Limb (tissue), 2 donors: ENCODE measurements around the gene SYT2.
"Not testable (repeated sequence)": the region's sequence is repeated elsewhere in the genome, so short reads cannot be mapped to it uniquely, and the experiment has no call there.

ENCODE experiments used
- DNase-seq, 2 donors: peaks; one replicate each; pipeline ENCODE4 v3.0.0-alpha.2; 2016; ENCODE audit errors: extremely low spot score in 2 of 2

The SYT2 gene

DNA sequence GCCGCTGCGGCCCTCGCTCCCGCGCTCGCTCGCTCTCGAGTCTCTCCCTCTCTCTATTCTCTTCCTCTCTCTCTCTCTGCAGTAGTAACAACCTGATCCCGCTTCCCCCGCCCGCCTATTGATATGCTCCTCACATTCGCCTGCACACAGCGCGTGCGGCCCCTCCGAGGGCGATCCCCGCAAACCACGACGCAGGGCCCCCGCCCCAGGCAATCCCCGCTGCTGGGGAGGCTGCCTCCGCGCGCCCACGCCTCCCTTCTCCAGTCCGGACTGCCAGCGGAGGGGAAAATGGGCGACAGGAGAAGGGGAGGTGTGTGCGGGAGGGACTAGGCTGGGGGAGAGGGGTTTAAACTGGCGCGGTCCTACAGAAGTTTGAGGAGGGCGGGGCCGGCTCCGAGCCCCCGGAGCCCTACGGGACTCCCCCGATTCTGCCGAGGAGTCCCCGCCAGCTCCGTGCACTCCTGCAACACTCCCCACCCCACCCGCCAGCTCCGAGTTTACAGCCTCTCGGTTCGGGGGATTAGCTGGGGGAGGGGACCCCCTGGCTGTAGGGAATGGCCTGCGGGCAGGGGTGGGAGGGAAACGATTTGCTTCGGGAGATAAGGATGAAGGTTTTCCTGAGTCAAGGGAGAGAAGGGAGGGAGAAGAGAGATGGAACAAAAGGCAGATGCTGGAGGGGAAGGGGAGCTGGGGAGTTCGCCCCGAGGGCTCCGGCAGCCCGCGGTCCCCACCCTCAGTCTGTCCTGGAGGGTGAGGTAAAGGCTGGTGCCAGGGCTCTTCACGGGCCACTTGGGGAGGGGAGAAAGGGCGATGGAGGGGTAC lies 66.6 kb downstream of the SYT2 start:
- DNase-seq: peak in 1 of 2 donors; percentile 71

DNA sequence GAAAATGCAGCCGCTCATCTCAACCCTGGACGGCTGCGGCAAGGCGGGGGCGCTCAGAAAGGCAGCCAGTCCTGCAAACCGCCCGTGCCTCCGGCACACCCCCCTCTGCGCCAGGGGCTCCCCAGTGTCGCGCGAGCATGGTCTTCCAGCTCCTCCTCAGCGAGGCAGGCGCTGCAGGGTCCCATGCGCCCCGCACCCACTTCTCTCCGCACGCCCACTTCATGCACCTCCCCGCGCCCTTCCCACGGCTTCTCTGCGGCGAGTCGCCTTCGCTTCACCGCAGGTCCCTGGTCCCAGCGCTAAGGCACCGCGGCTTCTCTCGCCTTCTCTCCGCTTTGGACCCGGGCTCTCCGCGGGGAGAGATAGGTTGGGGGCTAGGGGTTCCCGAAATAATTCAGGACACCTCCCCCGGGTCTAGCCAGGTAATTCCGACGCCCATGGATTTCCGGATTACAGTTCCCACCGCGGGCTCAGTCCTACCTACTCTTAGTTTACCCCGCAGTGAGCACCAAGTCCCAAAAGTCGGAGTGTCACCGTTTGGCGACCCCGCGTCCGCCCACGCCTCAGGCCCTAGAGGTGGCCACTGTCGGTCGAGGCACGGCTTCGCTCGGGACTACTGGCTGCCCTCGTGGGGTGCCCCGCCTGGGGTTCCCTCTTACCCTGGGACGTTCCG lies 67.5 kb downstream of the SYT2 start:
- peak in 1 of 2 donors; percentile 47 for DNase-seq

DNA sequence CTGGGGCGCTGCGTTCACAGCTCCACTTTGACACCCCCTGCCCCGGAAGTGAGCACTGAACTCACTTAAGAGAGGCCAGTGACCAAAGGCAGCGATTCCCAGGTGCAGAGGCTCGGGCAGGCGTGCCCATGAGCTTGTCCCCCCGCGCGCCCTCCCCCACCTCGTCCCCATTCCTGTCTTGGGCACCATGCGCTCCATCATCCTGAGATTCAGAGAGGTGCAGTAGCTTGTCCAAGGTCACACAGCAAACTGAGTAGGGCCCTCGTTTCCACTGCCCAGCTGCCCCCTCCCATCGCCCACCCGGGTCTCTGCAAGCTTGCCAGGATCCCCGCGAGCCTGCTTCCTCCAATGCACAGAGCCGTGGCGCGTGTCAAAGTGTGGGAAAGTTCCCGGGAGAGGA lies 68.0 kb downstream of the SYT2 start:
- DNase-seq: no peak

DNA sequence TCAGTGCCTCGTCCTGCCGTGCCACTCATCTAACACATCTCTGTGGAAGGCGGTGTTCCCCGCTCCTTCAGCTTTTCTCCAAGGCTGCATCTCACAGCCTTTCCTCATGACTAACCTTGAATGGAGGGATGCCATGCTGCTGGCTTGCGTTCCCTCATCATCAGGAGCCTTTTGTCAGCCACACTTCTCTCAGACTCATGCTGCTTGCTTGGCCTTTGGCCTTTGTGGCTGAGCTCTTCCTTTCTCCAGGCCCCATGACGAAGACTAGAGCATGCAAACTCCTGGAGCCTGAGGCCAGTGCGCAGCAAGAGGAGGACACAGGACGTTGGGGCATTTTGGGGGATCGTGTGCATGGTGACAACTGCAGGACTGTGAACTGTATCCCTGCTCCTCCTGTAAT lies 70.8 kb downstream of the SYT2 start:
- no peak for DNase-seq

DNA sequence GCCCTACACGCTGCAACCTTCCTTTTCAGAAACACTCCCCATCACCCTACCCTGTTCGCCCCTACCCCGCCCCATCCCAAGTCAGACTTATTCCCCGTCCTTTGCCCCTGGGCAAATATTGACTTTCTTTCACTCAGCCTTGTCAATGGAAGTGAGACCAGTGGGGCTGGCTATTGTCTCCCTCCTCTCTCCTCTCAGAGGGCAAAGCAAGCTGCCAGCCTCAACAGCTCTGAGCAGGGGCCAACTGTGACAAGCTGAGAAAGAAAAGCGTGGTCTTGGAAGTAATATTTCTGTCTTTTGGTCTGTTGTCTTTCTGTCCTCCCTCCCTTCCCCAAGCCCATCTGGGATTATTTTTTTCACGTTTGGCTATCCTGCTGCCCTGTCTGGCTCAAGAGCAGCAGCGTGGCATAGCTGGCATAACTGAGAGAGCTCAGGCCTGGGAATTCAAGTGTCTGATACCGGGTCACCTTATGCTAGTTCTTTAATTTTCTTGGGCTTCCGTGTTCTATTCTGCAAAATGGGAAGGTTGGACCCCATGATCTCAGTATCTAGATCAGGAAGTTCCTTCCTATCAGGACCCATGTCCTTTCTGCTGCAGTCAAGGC lies 71.5 kb downstream of the SYT2 start:
- DNase-seq: not testable (repeated sequence)

DNA sequence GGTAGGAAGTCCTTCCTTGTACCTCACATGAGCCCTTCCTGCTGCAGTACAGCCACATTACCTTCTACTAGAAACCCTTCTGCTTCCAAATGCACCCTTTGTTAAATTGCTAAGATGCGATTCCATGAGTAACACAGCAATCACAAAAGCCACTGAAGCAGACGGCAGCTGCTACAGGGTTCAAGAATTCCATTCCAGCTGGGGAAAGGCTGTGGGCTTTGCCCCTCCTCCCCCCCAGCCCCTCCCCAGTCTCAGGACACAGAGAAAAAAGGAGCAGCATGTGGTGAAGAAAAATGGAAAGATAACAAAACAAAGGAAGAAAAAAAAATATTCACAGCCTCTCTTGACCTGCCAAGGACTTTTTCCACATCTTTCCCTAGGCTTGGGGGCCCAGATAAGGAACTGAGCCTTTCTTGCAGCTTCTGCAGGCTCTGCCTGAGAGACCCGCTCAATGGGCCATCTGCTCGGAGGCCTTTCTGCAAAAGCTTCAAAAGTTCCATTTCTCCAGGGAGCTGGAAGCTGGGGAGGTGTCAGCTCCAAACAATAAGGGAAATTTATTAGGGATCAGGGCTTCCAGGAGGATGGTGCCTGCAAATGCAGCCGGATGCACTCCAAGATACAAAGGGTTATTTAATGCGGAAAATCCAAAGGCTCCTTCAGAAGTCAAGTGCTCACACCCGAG lies 72.1 kb downstream of the SYT2 start:
- no peak for DNase-seq

DNA sequence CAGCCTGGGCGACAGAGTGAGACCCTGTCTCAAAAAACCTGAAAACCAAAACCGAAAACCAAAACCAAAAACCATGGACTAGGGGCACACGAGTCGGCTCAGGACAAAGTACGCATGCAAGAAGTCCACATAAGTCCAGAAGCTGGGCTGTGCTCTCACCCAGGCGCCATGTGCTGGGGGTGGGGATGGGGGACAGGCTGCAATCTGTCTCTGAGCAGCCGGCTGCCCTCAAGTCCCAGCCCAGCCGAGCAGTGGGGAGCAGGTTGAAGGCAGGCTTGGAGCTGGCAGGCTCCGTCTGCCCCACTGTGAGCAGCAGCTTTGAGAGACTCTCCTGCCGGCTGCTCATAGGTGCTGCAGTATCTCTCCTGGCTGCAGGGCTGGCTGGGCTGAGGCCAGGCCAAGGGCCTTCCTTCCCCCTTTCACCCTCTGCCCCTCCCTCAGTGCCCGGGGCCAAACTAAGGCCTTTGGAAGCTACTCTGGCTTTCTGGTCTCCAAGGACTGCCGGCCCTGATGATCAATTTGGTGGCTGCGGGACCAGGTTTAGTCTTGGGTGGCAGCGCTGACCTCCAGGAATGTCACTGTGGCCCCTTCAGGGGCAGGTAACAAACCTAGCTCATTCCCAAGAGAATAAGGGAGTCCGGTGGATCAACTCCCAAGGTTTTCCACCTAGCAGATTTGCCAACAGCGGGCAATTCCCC lies 72.8 kb downstream of the SYT2 start:
- not testable (repeated sequence) for DNase-seq

DNA sequence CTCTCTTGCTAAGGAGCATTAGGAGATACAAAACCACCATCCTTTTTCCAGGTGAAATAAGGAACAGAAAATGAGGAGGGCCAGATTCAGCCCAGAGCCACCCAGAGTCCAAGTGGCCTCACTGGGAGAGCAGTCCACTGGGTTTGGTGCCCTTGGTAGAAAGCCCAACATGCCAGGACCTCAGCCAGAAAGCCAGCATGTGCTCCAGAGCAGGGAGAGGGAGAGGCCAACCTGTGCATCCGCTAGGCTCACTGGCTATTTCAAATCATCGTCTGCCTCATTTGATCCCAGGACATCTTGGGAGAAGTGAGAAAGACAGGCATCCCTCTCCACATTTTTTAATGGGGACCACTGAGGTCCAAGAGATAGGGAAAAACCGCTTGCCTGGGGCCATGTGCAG lies 74.1 kb downstream of the SYT2 start:
- not testable (repeated sequence) for DNase-seq

DNA sequence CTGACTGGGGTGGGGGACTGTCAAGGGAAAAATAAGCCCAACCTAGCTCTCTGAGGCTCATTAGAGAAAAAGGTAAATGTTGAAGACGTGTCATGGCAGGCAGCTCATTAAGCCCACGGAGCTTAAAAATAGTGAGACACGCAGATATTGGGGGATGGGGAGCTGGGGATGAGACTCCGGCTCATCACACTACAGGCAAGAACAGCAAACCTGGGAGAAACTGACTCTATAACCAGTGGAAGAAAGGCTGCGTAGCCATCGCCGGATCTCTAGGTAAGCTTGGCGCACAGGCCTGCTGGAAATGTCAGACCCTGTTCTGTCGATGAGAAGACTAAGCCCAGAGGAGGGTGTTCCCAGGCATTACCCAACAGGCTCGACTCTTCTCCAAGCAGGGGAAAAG lies 78.0 kb downstream of the SYT2 start:
- no peak for DNase-seq

DNA sequence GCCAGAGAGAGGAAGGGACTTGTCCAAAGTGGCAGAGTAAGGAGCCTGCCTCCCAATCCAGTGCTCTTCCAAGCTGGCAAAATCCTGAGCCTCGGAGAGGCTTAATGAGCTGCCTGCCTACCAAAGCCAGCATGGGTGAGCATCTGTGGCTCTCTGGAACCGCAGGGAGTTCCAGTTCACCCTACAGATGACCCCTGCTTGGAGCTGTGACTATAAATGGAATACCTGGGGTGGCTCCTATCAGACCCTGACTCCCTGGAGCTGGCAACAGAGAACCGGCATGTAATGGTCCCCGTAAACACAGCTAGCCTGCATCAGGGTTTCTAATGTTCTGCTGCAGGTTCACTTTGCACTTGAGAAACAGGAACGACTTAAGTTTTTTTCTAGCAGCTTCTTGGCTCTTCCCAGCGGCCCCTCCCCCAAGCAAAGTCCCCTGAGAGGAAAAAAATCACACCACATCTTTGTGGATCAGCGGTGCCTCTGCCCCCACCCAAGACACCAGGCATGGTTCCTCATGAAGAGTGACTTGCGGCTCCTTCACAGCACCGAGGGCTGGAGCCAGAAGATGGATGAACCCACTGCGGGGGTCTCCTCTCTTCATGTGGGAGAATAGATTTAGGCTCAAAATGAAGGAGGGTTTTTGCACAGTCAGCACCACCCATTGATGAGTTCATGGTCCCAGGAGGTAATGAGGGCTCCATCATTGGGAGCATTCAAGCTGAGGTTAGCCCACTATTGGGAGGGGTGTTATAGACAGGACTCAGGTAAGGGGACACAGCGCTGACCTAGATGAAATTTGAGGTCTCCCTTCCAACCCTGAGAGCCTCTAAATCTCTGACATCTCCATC lies 79.0 kb downstream of the SYT2 start:
- DNase-seq: no peak

DNA sequence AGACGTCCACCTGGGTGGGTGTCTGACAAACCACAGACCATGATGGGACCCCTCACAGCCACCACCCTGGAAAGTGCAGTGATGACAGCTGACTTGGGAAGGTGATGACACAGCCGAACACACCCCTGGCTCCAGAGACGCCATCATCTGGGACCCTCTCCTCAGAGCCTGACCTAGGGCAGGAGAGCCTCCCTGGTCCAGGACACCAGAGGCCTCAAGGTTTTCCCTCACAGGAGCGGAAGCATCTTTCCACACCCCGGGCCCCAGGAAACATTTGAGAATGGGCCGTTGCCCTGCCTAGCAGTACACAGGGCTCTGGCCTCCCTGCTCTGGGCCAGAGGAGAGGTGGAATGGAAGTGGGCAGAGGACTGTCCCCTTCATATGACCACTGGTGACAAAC lies 79.7 kb downstream of the SYT2 start:
- DNase-seq: no peak

DNA sequence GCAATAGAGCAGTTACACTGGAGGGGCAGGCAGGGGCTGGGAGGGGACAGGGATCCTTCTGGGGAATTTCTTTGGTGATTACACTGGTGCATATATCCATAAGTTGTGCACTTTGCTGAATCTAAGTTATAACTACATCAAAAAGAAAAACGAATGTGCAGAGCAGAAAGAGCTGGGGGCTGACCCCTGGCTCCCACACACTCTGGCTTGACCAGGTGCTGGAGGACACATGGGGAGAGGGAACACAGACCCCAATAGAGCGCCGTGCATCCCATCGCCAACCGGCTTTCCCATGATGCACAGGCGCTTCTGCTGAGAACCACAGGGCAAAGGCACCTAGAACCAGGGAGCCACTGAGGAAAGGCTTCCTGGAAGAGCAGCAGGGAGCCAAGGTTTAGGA lies 80.2 kb downstream of the SYT2 start:
- DNase-seq: not testable (repeated sequence)

DNA sequence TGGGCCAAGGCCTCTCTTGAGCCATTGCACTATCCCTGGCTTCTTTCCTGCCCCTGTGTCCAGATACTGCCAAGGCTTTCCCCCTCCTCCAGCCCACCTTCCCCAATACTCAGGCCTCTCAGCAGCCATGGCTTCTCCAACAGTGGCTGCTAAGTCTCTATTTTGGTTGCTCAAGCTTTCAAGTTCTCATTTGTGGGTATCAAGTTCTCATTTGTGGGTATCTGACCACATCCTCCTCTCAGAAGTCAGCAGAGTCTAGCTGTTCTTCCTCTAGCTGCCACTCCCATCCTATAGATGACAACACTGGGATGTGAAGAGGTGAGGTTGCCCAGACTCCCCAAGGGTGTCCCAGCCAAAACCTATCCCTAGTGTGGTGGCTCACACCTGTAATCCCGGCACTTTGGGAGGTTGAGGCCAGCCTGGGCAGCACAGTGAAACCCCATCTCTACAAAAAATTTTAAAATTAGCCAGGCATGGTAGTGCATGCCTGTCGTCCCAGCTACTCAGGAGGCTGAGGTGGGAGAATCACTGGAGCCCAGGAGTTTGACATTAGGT lies 80.9 kb downstream of the SYT2 start:
- DNase-seq: not testable (repeated sequence)

DNA sequence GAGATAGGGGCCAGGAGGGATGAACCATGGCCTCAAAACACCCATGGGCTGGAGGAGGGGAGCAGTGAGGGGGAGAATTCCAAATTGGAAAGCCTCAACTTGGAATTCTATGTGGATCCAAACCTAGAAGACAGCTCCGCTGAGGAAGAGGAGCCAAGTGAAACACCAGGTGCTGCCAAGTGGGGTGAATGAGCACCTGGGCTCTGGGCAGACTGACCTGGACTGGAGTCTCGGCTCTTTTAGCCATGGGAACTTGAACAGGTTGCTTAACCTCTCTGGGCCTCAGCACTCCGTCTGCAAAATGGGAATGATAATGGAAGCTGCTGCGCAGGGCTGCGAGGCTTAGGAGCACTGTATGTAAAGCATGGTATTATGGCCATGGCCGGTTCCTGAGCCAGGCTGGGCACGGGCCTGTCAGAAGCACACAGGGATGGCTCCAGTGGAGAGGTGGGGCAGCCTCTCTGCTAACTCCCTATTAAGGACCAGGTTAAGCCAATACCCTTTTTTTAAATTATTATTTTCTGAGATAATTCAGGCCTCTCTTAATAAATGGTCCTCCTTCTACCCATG lies 81.5 kb downstream of the SYT2 start:
- no peak for DNase-seq

DNA sequence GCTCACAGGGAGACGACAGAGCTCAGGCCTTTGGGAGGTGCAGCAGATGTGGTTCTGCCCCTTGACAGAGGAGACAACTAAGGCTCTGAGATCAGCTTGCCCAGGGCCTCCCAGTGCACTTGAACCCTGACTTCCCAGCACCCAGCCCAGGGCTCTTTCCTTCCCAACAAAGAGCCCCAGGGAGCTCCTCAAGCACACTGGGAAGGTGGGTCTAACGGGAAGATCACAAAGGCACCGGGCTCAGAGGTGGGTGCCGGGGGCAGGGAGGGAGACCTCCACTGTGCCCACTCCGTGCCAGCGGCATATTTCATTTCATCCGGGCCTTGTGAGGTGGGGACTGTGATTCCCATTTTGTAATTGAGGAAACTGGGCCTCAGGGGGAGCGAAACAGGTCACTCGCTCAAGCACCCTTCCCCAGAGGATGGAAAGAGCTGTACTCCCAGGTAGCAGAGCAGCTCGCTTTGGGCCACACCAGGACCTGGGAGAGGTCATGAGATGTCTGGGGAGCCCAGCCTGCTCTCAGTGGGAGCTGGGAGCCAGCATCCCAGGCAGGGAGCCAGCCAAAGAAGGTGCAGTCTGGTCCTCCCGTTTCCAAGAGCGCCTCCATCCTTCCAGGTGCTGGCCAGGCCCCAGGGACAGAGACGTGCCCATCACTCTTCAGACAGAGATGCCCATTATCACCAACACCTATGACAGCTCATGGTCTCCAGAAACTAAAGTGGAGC lies 82.3 kb downstream of the SYT2 start:
- no peak for DNase-seq

DNA sequence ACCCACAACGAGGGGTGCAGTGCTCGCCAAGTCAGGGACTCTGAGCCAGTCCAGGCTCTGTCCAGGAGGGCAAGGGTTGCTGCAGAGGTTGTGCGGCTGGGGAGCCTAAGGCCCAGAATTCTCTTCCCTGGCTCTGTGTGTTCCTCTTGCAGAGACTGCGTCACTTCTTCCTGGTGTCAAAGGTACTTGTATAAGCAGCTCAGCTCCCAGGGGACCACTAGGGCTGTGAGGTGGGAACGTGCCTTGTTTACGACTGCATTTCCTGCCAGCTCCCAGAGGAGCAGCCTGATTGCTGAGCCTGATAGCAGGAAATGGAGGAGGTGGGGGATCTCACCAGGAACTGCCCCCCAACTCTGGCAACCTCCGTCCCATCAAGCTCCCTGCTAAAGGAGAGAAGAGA lies 83.2 kb downstream of the SYT2 start:
- not testable (repeated sequence) for DNase-seq

DNA sequence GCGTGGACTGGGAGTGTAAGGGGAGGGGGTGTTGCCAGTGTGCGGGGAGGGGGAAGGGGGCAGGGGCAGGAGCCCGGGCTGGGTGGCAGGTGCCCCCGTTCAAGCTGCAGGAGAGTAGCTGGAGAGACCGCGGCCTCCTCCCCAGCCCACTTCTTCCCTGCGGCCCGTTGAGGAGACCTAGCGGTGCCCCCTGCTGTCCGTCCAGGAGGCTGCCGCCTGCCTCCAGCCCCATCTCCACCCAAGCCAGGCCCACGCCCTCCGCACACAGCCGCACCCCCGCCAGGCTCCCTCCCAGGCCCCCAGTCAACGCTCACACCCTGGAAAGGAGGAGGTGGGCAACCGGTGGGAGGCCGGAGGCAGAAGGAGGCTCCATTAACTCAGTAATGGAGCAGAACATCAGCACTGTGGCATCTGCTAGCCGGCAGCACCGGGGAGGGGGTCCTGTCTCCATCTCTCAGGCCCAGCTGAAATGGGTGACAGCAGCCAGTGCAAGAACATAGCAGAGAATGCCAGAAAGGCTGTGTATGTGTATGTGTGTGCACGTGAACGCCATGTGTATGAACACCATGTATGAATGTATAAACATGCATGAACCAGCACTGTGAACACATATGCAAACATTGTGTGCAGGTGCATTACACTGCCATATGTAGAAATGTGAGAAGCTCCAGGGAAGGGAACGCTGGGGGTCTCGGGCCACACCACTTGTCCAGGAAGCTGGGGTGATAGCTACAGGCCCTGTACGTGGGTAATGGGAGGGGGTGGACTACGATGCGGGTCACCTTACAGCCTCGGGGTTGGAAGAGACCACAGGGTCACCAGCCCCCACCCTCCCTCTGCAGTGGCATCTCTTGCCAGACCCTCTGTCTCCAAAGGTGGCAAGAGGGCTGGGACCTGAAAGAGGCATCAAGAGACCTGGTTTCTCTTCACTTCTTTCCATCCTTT lies 84.6 kb downstream of the SYT2 start:
- peak; percentile 35 to 83 for DNase-seq

DNA sequence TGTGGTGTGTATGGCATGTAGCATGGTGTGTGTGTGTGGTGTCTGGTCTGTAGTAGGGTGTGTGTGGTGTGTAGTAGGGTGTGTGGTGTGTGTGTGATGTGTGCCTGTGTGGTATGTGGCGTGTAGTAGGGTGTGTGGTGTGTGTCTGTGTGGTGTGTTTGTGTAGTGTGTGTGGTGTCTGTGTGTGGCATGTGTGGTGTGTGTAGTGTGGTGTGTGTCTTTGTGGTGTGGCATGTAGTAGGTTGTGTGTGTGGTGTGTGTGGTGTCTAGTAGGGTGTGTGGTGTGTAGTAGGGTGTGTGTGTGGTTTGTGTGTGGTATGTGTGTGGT lies 85.5 kb downstream of the SYT2 start:
- no peak for DNase-seq
